GM19467 (cell line): ENCODE data around the gene KLF18.
"Not testable (repeated sequence)": the region's sequence is repeated elsewhere in the genome, so short reads cannot be mapped to it uniquely, and the experiment has no call there.

ENCODE experiments used
- ATAC-seq: cut with Tn5 transposase; IDR thresholded peaks from one replicate; pipeline ENCODE4 v1.9.1; 2021; ENCODE audit warnings: mild to moderate bottlenecking, moderate library complexity; ENCODE audit not compliant: unreplicated experiment

KLF18 gene

DNA sequence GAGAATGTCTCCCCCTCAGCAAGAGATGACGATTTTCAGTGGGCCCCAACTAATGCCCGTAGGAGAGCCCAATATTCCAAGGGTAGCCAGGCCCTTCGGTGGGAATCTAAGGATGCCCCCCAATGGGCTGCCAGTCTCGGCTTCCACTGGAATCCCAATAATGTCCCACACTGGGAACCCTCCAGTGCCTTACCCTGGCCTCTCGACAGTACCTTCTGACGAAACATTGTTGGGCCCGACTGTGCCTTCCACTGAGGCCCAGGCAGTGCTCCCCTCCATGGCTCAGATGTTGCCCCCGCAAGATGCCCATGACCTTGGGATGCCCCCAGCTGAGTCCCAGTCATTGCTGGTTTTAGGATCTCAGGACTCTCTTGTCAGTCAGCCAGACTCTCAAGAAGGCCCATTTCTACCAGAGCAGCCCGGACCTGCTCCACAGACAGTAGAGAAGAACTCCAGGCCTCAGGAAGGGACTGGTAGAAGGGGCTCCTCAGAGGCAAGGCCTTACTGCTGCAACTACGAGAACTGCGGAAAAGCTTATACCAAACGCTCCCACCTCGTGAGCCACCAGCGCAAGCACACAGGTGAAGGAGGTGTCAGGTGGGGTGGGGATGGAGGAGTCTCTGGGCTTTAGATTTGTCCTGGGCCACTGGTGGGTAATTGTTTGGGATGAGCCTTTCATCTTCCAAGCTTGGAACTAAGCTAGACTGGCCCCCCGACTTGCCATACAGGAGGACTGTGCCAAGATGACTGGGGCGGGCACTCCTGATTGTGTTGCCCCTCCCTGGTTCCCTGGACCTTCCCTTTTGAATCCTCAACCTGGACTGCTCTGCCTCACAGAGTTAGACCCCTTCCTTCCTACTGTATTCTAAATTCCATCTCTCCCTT lies 11.6 kb downstream of the KLF18 start:
- ATAC-seq: no peak

DNA sequence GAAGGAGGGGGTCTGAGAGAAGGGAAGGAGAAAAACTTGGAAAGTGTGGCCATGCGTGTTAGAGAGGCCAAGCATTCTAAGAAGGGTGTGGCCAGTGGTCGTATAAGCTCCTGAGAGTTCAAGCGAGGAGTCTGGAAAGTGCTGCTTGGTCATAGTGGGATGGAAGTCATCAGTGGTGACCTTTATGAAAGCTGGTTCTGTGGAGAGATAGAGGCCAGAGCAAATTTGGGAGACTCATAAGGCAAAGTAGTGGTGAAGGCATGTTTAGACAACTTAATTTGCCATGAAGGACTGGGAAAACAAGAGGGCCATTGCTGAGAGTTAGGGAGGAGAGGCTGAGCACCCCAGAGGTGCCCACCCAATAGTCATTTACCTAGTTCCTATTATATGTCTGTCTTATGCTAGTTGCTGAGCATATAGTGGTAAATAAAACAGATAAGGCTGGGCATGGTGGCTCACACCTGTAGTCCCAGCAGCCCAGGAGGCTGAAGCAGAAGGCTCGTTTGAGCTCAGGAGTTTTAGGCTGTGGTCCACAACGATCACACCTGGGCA lies 21.0 kb downstream of the KLF18 start:
- ATAC-seq: no peak

DNA sequence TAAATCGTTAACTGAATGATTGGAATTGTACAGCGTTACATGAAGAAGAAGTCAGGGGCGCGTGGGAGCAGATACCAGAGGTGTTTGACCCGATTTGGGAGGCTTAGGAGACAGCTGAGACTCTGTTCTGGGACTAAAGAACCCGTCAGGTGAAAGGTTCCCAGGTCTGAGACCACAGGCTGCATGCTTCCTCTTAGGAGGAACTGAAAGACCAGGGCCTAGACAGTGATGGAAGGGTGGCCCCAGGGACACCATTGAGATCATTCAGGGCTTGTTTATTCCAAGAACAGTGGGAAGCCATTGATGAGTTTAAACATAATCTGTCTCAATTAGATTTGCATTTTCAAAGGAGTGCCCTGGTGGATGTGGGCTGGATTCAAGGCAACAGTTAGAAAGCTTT lies 21.9 kb downstream of the KLF18 start:
- ATAC-seq: no peak

DNA sequence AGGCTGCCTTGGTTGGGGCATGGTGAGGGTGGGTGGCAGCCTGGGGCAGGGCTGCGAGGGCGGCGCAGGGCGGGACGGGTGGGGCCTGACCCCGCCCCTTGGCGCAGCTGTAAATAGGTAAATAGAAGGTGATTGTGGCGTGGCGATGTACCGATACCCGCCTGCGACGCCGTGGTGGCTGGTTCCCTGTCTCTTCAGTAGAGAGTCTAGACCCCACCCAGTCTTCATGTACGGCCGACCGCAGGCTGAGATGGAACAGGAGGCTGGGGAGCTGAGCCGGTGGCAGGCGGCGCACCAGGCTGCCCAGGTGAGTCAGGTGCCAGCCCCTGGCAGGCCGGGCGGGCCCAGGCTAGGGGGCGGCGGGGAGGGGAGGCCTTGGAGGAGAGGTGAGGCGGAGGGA lies 22.7 kb downstream of the KLF18 start, which contains the start of gene KLF17:
Gene KLF17 (plus strand): TSS at position 140 of the 400 bp plus-strand sequence. CDS start 87 bp downstream, at position 227.
- no peak for ATAC-seq

DNA sequence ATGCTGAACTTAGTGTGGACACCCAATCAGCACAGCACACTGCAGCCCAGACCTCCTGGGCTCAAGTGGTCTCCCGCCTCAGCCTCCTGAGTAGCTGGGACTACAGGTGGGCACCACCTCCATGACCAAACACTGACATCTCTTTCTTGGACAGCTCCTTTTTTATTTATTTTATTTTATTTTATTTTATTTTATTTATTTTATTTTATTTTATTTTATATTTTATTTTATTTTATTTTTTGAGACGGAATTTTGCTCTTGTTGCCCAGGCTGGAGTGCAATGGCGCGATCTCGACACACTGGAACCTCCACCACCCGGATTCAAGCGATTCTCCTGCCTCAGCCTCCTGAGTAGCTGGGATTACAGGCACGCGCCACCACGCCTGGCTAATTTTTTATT lies 24.2 kb downstream of the KLF18 start:
- ATAC-seq: not testable (repeated sequence)

DNA sequence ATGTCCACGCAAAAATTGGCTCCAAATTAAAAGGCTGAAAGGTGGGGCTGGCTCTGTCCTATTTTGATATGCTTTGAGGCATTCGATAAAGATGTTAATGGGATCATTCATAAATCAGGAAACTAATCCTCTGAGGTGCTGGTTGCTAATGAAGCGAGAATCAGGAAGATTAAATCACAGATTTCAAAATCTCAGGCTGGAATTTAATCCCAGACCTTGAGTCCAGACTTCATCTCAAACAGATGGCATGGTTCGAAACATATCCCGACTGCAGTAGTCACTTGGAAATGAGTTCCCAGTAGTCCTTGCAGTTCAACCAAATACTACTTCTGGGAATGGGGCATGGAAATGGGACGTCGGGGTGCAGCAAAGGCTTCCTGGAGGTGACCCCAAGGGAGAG lies 27.3 kb downstream of the KLF18 start:
- no peak for ATAC-seq

DNA sequence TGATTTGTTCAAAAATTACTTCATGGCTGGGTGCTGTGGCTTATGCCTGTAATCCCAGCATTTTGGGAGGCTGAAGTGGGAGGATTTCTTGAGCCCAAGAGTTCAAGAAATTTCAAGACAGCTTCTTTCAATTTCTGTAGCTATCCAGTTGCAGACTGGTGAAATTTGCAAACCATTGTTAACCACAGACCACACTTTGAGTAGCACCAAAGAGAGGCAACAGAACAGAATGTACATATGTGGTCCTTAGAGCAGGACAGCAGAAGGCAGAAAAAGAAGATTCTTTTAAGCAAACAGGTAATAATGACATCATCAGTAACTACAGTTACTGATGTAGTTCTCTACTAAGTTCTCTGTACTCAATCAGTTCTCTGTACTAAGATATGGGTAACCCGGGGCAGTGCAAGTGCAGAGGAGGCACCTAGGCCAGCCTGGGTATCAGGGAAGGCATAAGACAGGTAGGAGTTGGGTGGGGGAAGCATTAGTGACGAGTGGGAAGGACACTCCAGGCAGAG lies 28.3 kb downstream of the KLF18 start:
- ATAC-seq: no peak

DNA sequence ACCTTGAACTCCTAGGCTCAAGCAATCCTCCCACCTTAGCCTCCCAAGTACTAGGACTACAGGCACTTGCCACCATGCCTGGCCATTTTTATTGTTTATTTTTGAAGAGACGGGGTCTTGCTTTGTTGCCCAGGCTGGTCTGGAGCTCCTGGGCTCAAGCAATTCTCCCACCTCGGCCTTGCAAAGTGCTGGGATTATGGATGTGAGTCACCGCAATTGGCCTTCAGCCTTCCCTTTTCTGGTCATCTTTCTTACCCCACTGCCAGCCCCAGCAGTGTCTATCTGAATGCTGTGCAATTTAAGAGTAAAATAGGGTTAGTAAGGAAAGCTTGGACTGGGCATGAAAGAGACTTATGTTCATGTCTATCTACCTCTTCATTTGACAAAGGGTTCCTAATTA lies 28.9 kb downstream of the KLF18 start:
- ATAC-seq: no peak

DNA sequence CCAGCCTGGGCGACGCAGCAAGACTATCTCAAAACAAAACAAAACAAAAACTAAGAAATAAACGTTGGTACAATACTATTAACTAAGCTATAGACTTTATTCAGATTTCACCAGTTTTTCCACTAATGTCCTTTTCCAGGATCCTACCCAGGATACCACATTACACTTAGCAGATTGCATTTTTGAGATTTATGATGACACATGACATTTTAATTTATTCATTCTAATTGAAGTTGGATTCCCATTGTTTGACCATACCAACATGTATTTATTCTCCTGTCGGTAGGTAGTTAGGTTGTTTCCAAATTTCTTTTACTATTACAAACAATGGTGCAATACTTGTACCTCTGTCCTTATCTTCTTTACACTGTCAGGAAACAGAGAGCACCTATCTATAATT lies 29.6 kb downstream of the KLF18 start:
- ATAC-seq: no peak

DNA sequence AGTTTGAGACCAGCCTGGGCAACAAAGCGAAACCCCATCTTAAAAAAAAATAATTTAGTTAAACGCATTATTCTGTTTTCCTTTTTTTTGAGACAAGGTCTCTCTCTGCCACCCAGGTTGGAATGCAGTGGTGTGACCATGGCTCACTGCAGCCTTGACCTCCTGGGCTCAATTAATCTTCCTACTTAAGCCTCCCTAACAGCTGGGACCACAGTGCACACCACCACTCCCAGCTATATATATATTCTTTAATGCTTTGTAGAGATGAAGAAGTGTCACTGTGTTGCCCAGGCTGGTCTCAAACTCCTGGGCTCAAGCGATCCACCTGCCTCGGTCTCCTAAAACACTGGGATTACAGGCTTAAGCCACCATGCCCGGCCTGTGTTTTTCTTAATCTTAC lies 30.5 kb downstream of the KLF18 start:
- ATAC-seq: no peak

DNA sequence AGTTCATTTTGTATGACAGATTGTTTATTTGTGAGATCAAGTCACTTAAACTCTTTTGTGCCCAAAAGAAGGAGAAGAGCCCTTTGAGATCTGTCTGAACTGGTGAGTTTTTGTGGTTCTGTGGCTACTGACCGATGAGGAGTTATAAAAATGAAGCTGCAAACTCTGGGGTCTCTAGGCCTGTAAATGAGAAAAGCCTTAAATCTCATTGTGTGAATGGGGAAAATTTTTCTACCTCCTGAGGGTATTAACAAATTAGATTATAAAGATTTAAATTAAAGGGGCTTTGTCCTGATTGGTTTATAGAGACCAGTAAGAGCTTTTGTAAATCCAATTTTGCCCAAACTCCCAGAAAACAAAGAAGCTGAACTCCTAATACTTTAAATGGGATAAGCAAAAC lies 32.5 kb downstream of the KLF18 start:
- ATAC-seq: no peak

DNA sequence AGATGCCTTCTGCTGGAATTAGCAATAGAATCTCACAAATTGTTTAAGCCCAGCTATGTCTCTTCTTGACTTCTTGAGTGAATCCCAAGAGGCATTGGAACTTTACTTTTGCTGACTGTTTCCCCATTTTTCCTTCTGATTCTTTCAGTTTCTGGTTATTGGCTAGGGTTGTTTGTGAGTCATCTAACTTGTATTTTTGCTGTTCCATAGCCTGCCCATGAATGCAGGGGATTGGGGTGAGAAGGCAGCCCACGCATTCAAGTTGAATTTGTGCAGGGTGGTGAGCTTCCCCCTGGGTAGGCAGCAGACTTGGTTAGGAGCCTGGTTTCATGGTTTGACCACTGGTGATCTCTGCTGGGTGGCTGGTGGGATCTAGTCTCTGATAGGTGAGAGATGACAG lies 33.2 kb downstream of the KLF18 start:
- ATAC-seq: no peak

DNA sequence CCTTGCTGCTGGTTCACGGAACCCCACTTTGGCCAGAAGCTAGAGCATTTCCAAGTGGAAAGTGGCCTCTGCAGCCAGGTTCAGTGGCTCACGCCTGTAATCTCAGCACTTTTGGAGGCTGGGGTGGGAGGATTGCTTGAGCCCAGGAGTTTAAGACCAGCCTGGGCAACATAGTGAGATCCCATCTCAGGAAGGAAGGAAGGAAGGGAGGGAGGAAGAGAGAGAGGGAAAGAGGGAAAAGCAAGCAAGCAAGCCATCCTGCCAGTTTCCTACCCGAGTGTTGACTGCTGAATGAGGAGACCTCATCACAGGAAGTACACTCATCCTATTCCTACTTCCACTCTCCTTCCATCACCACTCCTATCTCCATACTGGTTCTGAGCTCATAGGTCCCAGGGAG lies 35.6 kb downstream of the KLF18 start:
- ATAC-seq: no peak

DNA sequence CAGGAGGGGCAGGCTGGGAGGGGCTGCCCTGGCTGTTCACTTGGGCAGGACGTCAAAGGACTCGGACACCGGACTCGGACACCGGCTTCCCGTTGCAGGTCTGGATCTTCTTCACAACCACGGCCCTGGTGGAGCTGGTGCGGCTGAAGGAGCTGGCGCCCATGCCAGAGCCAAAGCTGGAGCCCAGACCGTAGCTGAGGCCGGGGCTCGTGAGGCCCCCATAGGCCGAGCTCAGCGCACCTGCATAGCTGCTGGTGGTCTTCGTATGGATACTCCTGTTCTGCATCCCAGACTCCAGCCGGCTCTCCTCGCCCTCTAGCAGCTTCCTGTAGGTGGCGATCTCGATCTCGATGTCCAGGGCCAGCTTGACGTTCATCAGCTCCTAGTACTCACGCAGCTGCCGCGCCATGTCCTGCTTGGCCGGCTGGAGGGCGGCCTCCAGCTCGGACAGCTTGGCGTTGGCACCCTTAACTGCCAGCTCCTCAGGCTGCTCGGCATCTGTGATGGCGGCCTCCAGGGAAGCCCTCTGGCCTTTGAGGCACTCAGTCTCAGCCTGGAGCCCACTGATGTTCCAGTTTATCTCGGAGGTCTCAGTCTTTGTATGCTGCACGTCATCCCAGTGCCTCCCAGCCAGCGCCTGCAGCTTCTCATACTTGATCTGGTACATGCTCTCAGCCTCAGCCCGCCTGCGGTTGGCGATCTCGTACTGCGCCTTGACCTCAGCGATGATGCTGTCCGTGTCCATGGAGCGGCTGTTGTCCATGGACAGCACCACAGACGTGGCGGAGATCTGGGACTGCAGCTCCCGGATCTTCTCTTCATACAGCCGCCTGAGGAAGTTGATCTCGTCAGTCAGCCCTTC lies 37.9 kb downstream of the KLF18 start:
- ATAC-seq: no peak

DNA sequence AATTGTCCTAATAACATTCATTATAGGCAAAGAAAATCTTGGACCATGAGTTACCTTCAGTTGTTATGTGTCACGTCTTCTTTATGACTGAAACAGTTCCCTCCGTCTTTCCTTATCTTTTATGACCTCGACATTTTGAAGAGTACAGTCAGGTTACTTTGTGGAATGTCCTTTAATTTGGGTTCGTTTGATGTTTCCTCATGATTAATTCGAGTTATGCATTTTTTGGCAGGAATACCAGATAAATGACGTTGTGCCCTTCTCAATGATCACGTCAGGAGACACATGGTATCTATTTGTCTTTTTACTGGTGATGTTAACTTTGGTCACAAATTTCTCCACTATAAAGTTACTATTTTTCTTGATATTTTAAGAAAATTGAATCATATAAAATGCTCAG lies 40.1 kb downstream of the KLF18 start:
- ATAC-seq: no peak

DNA sequence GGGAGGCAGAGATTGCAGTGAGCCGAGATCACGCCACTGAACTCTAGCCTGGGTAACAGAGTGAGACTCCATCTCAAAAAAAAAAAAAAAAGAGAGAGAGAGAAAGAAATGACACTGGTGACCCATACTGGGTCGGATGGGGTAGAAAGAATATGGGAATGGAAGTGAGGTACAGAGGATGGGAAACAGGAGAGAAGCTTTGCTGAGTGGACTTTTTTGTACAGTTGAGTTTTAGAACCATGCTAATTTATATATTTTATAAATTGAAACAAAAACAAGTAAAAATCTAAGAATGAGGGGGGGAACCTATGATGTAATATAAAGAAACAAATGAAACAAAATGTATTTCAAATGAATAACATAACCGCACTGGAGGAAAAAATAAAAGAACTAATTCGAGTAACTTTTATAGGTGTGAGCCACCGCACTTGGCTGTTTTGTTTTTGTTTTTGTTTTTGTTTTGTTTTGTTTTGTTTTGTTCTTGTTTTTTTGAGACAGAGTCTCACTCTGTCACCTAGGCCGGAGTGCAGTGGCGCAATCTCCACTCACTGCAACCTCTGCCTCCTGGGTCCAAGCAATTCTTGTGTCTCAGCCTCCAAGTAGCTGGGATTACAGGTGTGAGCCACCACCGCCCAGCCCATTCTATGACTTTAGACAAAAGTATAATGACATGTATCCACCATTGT lies 41.1 kb downstream of the KLF18 start:
- ATAC-seq: no peak

DNA sequence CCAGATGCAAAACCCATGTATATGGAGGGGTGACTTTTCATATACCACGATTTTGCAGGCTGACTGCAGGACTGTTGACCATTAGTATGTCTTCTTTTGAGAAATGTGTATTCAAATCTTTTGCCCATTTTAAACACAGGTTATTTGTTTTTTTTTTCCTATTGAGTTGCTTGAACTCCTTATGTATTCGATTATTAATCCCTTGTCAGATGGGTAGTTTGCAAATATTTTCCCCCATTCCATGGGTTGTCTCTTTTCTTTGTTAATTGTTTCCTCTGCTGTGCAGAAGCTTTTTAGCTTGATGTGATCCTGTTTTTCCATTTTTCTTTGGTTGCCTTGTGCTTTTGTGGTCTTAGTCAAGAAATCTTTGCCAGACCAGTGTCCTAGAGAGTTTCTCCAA lies 47.4 kb downstream of the KLF18 start:
- ATAC-seq: no peak

DNA sequence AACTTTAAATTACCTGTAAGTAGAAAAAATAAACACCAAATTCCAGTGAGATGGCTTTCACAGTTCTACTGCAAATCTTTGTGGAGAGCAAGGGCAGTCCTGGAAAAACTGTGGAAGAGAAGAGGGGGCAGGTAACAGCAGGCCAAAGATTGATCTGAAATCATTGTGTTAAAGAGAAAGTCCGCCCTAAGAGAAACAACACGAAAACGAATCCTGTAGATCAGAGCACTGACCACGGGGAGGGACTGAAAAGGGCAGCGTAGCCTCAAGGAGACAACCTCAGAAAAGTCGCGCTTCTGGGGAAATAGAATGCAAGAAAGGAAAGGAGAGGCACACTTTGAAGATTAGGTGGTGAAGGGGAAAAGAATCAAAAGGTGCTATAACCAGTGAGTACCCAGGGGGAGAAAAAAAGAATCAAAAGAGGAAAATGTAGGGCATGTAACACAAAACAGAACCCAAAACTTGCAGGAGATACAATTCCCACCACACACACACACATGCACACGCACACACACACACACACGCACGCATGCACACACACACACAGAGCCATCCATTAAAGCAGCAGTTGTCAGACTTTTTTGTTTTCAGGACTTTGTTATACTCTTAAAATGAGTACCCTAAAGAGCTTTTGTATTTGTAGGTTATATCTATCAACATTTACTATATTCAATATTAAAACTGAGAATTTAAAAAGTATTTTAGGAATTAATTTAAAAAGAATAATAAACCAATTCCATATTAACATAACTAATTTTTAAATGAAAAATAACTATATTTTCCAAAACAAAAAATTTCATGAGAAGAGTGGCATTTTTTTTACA lies 50.8 kb downstream of the KLF18 start:
- no peak for ATAC-seq

DNA sequence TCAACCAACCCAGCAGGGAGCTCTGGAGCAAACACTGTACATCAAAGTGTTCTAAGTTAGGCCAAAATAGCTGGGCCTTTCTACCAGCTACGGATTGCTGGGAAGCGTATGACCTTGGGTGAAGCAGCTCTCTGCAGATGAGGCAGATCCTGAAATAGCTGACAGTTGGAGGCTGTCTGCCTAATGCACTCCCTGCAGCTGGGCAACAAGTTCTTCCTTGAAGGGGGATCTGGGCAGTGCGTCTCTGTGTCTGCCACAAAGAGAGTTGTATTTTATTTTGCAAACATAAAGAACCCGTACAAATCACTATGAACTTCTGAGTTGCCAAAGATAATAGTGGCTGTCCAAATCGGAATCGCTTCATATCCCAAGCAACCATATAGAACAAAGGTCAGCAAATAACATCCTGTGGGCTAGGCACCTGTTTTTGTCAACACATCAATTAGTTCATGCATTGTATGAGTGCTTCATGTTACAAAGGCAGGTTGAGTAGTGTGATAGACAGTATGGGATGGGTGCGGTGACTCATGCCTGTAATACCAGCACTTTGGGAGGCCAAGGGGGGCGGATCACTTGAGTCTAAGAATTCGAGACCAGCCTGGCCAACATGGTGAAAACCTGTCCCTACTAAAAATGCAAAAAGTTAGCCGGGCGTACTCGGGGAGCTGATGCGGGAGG lies 51.9 kb downstream of the KLF18 start:
- no peak for ATAC-seq
